GM18517 (cell line): ENCODE results near the gene RORB.

Experiments used
- ATAC-seq: cut with Tn5 transposase; IDR thresholded peaks from one replicate; pipeline ENCODE4 v1.9.1; 2021; ENCODE audit warnings: mild to moderate bottlenecking, moderate library complexity; ENCODE audit not compliant: unreplicated experiment

Gene RORB

GRCh38 chr9:74696520-74696919 is 199.4 kb downstream of the RORB start:
- no peak for ATAC-seq

- no peak for ATAC-seq
Observed at GRCh38 chr9:74697535-74697934, 200.4 kb downstream of the RORB start.

GRCh38 chr9:74711341-74711740 is 214.2 kb downstream of the RORB start:
- no peak for ATAC-seq

GRCh38 chr9:74718709-74719108 is 221.6 kb downstream of the RORB start:
- ATAC-seq, result no peak

GRCh38 chr9:74719306-74719705 is 222.2 kb downstream of the RORB start:
- no peak for ATAC-seq

- ATAC-seq, result no peak
Observed at GRCh38 chr9:74721696-74722660, 224.8 kb downstream of the RORB start.

GRCh38 chr9:74724317-74724716 is 227.2 kb downstream of the RORB start:
- no peak for ATAC-seq

- no peak for ATAC-seq
Observed at GRCh38 chr9:74726581-74726980, 229.4 kb downstream of the RORB start.

- ATAC-seq, result no peak
Observed at GRCh38 chr9:74728176-74728575, 231.0 kb downstream of the RORB start.

- ATAC-seq, result no peak
Observed at GRCh38 chr9:74729136-74729695, 232.1 kb downstream of the RORB start.

GRCh38 chr9:74735761-74736160 is 238.6 kb downstream of the RORB start:
- ATAC-seq, result no peak

- ATAC-seq, result no peak
Observed at GRCh38 chr9:74736646-74737045, 239.5 kb downstream of the RORB start.

- no peak for ATAC-seq
Observed at GRCh38 chr9:74742191-74742790, 245.2 kb downstream of the RORB start.
